HCT116 (cell line): Measurements from ENCODE around the gene DEPDC4. TPM values are rescaled to one million over a fixed set of nuclear protein-coding genes. Genes with fewer than 3 reads are reported as not detected.
"Not testable (repeated sequence)": the region's sequence is repeated elsewhere in the genome, so short reads cannot be mapped to it uniquely, and the experiment has no call there.

Experiments used
- ATAC-seq: fragments of 200-7000 bp; cut with Tn5 transposase; 2 replicates; pipeline ENCODE4 v1.9.1; 2020; ENCODE audit warnings: mild to moderate bottlenecking, moderate library complexity
- BruUV-seq: library from RNA; stranded (reverse); fragments of 400-500 nt; replicated peaks from 2 replicates; lab custom pipeline; 2021; lab: Mats Ljungman, UMichigan
- CTCF ChIA-PET: fragments of 300-600 bp; sonication (Branson Sonifier 250); formaldehyde crosslinking; loops from one replicate; lab custom pipeline; 2021; ENCODE audit warnings: antibody characterized with exemption; lab: Charles Lee
- POLR2A ChIA-PET: fragments of 300-600, 350-600 bp; sonication (Branson Sonifier 250); formaldehyde crosslinking; loops from one replicate; lab custom pipeline; 2021; ENCODE audit warnings: antibody characterized with exemption; lab: Charles Lee
- RAD21 ChIA-PET, 2 experiments: fragments of 300-600 bp; sonication (Branson Sonifier 250); formaldehyde crosslinking; loops; one replicate each; lab custom pipeline; 2023; ENCODE audit warnings: low total read pairs in 2 of 2; ENCODE audit not compliant: uncharacterized antibody in 2 of 2, unreplicated experiment in 2 of 2, low non-redundant PET in 1 of 2; lab: Charles Lee
- DNase-seq: peaks from one replicate; pipeline ENCODE4 v3.0.0-alpha.2; 2010; ENCODE audit warnings: low read depth, low spot score
- H2AFZ ChIP-seq: fragments of 200-600 bp; shearing (Covaris generic), sonication (generic); 2 replicates; pipeline ENCODE4 v1.6.1; 2017; ENCODE audit warnings: low read depth, mixed run types, mixed read lengths, antibody characterized with exemption, low read length; ENCODE audit not compliant: poor library complexity, severe bottlenecking
- H3K27ac ChIP-seq: 2 replicates; pipeline ENCODE4 v1.5.1; 2012; ENCODE audit warnings: low read depth, low read length
- H3K27me3 ChIP-seq: fragments of 200-600 bp; sonication (generic); 2 replicates; pipeline ENCODE4 v1.6.1; 2016; ENCODE audit warnings: mixed run types, low read length, mixed read lengths; ENCODE audit not compliant: insufficient read depth
- H3K36me3 ChIP-seq, 2 experiments: fragments of 200-500 bp in 1 of 2; fragments of 200-600 bp in 1 of 2; sonication (Bioruptor generic) in 1 of 2; sonication (generic) in 1 of 2; 2 replicates each; pipeline versions ENCODE4 v1.5.1 to v1.6.1; 2014 to 2016; ENCODE audit warnings: low read length in 2 of 2, inconsistent platforms in 1 of 2, mixed read lengths in 1 of 2, mixed run types in 1 of 2; ENCODE audit not compliant: insufficient read depth in 2 of 2, control insufficient read depth in 1 of 2
- H3K4me1 ChIP-seq, 2 experiments: fragments of 200-600 bp in 1 of 2; sonication (generic) in 1 of 2; 2 replicates each; pipeline versions ENCODE4 v1.5.1 to v1.6.1; 2012 to 2017; ENCODE audit warnings: low read length in 2 of 2, inconsistent platforms in 1 of 2, mild to moderate bottlenecking in 1 of 2, mixed read lengths in 1 of 2, mixed run types in 1 of 2, moderate library complexity in 1 of 2; ENCODE audit not compliant: insufficient read depth in 2 of 2, control insufficient read depth in 1 of 2
- H3K4me2 ChIP-seq: fragments of 200-600 bp; sonication (generic); 2 replicates; pipeline ENCODE4 v1.6.1; 2017; ENCODE audit warnings: mixed run types, low read length, mixed read lengths
- H3K4me3 ChIP-seq, 2 experiments: fragments of 200-600 bp in 1 of 2; sonication (generic) in 1 of 2; replicated peaks in 1 of 2; 2 replicates each; pipeline ENCODE4 v1.5.1; 2011 to 2016; ENCODE audit warnings: low read length in 2 of 2, control low read depth in 1 of 2, low read depth in 1 of 2, mild to moderate bottlenecking in 1 of 2, mixed read lengths in 1 of 2, mixed run types in 1 of 2
- H3K79me2 ChIP-seq: fragments of 200-600 bp; sonication (generic); 2 replicates; pipeline ENCODE4 v1.6.1; 2017; ENCODE audit warnings: mild to moderate bottlenecking, mixed run types, low read length, moderate library complexity, mixed read lengths; ENCODE audit not compliant: insufficient read depth
- H3K9ac ChIP-seq: fragments of 200-600 bp; sonication (generic); 2 replicates; pipeline ENCODE4 v1.6.1; 2016; ENCODE audit warnings: low read length, mixed read lengths
- H3K9me2 ChIP-seq: fragments of 200-600 bp; sonication (generic), shearing (Covaris generic); 2 replicates; pipeline ENCODE4 v1.6.1; 2017; ENCODE audit warnings: mixed run types, mild to moderate bottlenecking, moderate library complexity; ENCODE audit not compliant: insufficient read depth
- H3K9me3 ChIP-seq, 2 experiments: fragments of 200-500 bp in 1 of 2; fragments of 200-600 bp in 1 of 2; sonication (Bioruptor generic) in 1 of 2; sonication (generic) in 1 of 2; 2 replicates each; pipeline ENCODE4 v1.6.1; 2014 to 2017; ENCODE audit warnings: low read length in 2 of 2, mixed read lengths in 2 of 2, inconsistent platforms in 1 of 2, low read depth in 1 of 2, mild to moderate bottlenecking in 1 of 2, mixed run types in 1 of 2, moderate library complexity in 1 of 2; ENCODE audit not compliant: control insufficient read depth in 1 of 2, insufficient read depth in 1 of 2
- H4K20me1 ChIP-seq: fragments of 200-600 bp; sonication (generic), shearing (Covaris generic); 2 replicates; pipeline ENCODE4 v1.6.1; 2017; ENCODE audit warnings: mixed run types, mild to moderate bottlenecking, moderate library complexity; ENCODE audit not compliant: insufficient read depth
- CBX3 ChIP-seq: IDR thresholded peaks from 2 replicates; pipeline ENCODE4 v1.6.1; 2012; ENCODE audit warnings: low read depth
- CEBPB ChIP-seq: IDR thresholded peaks from 2 replicates; pipeline ENCODE4 v1.6.1; 2012; ENCODE audit warnings: low read depth
- EGR1 ChIP-seq: IDR thresholded peaks from 2 replicates; pipeline ENCODE4 v1.6.1; 2012; ENCODE audit warnings: low read depth
- ELF1 ChIP-seq: IDR thresholded peaks from 2 replicates; pipeline ENCODE4 v1.6.1; 2012; ENCODE audit warnings: low read depth, borderline replicate concordance
- EZH2phosphoT487 ChIP-seq: fragments of 200-600 bp; IDR thresholded peaks from 2 replicates; pipeline ENCODE4 v1.6.1; 2018; ENCODE audit warnings: antibody characterized with exemption, borderline replicate concordance
- JUND ChIP-seq: IDR thresholded peaks from 2 replicates; pipeline ENCODE4 v1.6.1; 2012
- POLR2A ChIP-seq: IDR thresholded peaks from 2 replicates; pipeline ENCODE4 v1.7.0; 2011; ENCODE audit warnings: borderline replicate concordance; ENCODE audit not compliant: insufficient read depth, insufficient read length; ENCODE audit errors: extremely low read depth
- SIN3A ChIP-seq: IDR thresholded peaks from 2 replicates; pipeline ENCODE4 v1.6.1; 2012; ENCODE audit warnings: low read depth
- SP1 ChIP-seq: IDR thresholded peaks from 2 replicates; pipeline ENCODE4 v1.6.1; 2012; ENCODE audit warnings: low read depth
- SRF ChIP-seq: IDR thresholded peaks from 2 replicates; pipeline ENCODE4 v1.6.1; 2012; ENCODE audit warnings: low read depth
- TCF7L2 ChIP-seq: IDR thresholded peaks from 2 replicates; pipeline ENCODE4 v1.7.0; 2011; ENCODE audit warnings: borderline replicate concordance, inconsistent platforms; ENCODE audit not compliant: insufficient read depth, insufficient read length; ENCODE audit errors: extremely low read depth
- YY1 ChIP-seq: IDR thresholded peaks from 2 replicates; pipeline ENCODE4 v1.6.1; 2011; ENCODE audit warnings: low read length, low read depth, moderate library complexity, mild to moderate bottlenecking; ENCODE audit not compliant: insufficient replicate concordance; ENCODE audit errors: extremely low read depth
- intact Hi-C: fragments of 100-400 bp; cut with micrococcal nuclease; formaldehyde crosslinking; loops from 2 replicates; pipeline ENCODE4 v1.10.0; 2022
- total RNA-seq: library from RNA; stranded (reverse); gene quantifications from one replicate; pipeline ENCODE4 v1.2.1, GENCODE V29; 2021; ENCODE audit not compliant: unreplicated experiment
- TF ChIP-seq, protein P1 (sequence below): IDR thresholded peaks from 2 replicates; pipeline ENCODE4 v1.6.1; 2012
- TF ChIP-seq, protein P2 (sequence below): IDR thresholded peaks from 2 replicates; pipeline ENCODE4 v1.6.1; 2012; ENCODE audit warnings: low read depth
- TF ChIP-seq, protein P3 (sequence below): IDR thresholded peaks from 2 replicates; pipeline ENCODE4 v1.6.1; 2012

Gene DEPDC4
- total RNA-seq, 1 experiment from 2014 or later = 3.4 TPM

DNA sequence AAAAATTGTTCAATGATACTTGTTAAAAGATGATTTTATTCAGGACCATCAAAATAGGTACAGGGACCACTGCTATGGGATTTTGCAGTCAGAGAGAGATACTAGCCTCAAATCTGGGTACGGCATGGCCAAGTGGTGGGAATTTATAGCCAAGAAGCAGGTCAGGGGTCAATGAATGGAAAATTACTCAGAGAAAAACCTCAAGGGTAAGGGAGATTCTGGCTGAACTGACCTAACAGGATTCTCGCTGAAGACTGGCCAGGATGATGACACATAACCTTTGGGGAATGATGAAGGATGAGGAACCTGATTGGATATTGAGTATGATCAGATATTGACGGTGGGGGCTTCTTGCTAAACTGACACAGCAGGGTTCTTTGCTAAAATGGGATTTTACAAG is 32.7 kb downstream of the DEPDC4 start:
- no peaks in the 10 kb centered on the region for H3K36me3 ChIP-seq
- H4K20me1 ChIP-seq = no peaks in the 10 kb centered on the region
- no peak for DNase-seq
- ATAC-seq = peak; percentile 36; the same call in 1 of the 2 replicates
- H3K9me2 ChIP-seq = no peaks in the 10 kb centered on the region
- no peaks in the 10 kb centered on the region for H3K79me2 ChIP-seq
- H3K9ac ChIP-seq = no peak overlapping the region
- BruUV-seq = no TSS peak
- POLR2A ChIA-PET = no interaction called here
- H3K9me3 ChIP-seq = no peaks in the 10 kb centered on the region
- H3K4me2 ChIP-seq = no peak overlapping the region
- RAD21 ChIA-PET = no interaction called here
- no peak for TF ChIP-seq POLR2A
- no peak for TF ChIP-seq CBX3
- TF ChIP-seq JUND = no peak
- TF ChIP-seq, protein P1, sequence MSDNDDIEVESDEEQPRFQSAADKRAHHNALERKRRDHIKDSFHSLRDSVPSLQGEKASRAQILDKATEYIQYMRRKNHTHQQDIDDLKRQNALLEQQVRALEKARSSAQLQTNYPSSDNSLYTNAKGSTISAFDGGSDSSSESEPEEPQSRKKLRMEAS = no peak
- no peak for TF ChIP-seq TCF7L2
- TF ChIP-seq CEBPB = no peak
- TF ChIP-seq, protein P2, sequence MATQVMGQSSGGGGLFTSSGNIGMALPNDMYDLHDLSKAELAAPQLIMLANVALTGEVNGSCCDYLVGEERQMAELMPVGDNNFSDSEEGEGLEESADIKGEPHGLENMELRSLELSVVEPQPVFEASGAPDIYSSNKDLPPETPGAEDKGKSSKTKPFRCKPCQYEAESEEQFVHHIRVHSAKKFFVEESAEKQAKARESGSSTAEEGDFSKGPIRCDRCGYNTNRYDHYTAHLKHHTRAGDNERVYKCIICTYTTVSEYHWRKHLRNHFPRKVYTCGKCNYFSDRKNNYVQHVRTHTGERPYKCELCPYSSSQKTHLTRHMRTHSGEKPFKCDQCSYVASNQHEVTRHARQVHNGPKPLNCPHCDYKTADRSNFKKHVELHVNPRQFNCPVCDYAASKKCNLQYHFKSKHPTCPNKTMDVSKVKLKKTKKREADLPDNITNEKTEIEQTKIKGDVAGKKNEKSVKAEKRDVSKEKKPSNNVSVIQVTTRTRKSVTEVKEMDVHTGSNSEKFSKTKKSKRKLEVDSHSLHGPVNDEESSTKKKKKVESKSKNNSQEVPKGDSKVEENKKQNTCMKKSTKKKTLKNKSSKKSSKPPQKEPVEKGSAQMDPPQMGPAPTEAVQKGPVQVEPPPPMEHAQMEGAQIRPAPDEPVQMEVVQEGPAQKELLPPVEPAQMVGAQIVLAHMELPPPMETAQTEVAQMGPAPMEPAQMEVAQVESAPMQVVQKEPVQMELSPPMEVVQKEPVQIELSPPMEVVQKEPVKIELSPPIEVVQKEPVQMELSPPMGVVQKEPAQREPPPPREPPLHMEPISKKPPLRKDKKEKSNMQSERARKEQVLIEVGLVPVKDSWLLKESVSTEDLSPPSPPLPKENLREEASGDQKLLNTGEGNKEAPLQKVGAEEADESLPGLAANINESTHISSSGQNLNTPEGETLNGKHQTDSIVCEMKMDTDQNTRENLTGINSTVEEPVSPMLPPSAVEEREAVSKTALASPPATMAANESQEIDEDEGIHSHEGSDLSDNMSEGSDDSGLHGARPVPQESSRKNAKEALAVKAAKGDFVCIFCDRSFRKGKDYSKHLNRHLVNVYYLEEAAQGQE = no peak
- TF ChIP-seq, protein P3, sequence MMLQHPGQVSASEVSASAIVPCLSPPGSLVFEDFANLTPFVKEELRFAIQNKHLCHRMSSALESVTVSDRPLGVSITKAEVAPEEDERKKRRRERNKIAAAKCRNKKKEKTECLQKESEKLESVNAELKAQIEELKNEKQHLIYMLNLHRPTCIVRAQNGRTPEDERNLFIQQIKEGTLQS = no peak
- TF ChIP-seq ELF1 = no peak
- no peak for TF ChIP-seq SP1
- no peak for TF ChIP-seq EZH2phosphoT487
- no peak for TF ChIP-seq SIN3A
- TF ChIP-seq SRF = no peak
- TF ChIP-seq EGR1 = no peak
- TF ChIP-seq YY1 = no peak
- TF ChIP-seq, all 23 proteins: peak for 0
- H2AFZ ChIP-seq = no peak overlapping the region
- H3K27me3 ChIP-seq = no peaks in the 10 kb centered on the region
- no peak overlapping the region for H3K4me3 ChIP-seq
- peaks cover 6 to 7% of the 10 kb centered on the region in 2 experiments; a peak in 3 of 4 replicates for H3K4me1 ChIP-seq
- H3K27ac ChIP-seq = no peak overlapping the region
- intact Hi-C loops = loop anchor here (1.0 to 10.0 kb wide), 5 partner anchors 107 to 501 kb away; no protein-coding TSS in a partner anchor
- CTCF ChIA-PET = interaction anchor here (1.4 to 2.1 kb wide), 3 partner anchors 10 to 321 kb away, joined by 4 to 22 read pairs (median 5); no protein-coding TSS in a partner anchor

DNA sequence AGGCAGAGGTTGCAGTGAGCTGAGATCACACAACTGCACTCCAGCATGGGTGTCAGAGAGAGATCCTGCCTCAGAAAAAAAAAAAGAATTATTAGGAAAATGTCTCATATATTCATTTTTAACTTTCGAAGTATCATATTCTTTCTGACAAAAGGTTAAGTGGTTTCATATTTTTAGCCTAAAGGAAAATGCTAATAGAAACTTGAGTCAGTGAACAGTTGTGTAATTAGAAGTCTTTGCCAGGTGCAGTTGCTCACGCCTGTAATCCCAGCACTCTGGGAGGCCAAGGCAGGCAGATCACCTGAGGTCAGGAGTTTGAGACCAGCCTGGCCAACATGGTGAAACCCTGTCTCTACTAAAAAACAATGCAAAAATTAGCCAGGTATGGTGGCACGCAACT is 35.0 kb downstream of the DEPDC4 start:
- DNase-seq, H3K9me3 ChIP-seq, POLR2A ChIA-PET, H3K4me3 ChIP-seq, H3K4me2 ChIP-seq, H3K27me3 ChIP-seq, H3K36me3 ChIP-seq, ATAC-seq, RAD21 ChIA-PET, H3K4me1 ChIP-seq, H4K20me1 ChIP-seq, H2AFZ ChIP-seq, BruUV-seq, H3K9ac ChIP-seq, CTCF ChIA-PET, H3K79me2 ChIP-seq, H3K9me2 ChIP-seq, H3K27ac ChIP-seq: not testable (repeated sequence)
- intact Hi-C loops = loop anchor here (5.0 to 10.0 kb wide), 2 partner anchors 173 to 435 kb away; no protein-coding TSS in a partner anchor
